HL-60 (cell line): ENCODE measurements around the gene ZG16B.

Experiments used
- DNase-seq, 2 experiments: peaks; one replicate each; pipeline ENCODE4 v3.0.0-alpha.2; 2010 to 2020; ENCODE audit warnings: low read depth in 1 of 2, low spot score in 1 of 2
- H3K27ac ChIP-seq: fragments of 250-450 bp; sonication (Bioruptor Pico); replicated peaks from 2 replicates; pipeline ENCODE4 v1.5.1; 2020; ENCODE audit warnings: mild to moderate bottlenecking, moderate library complexity
- H3K27me3 ChIP-seq: fragments of 250-450 bp; sonication (Bioruptor Pico); 2 replicates; pipeline ENCODE4 v1.5.1; 2021; ENCODE audit warnings: mild to moderate bottlenecking, moderate library complexity; ENCODE audit not compliant: insufficient read depth, poor library complexity, severe bottlenecking
- H3K4me3 ChIP-seq: replicated peaks from 2 replicates; pipeline ENCODE4 v1.5.1; 2011; ENCODE audit warnings: mild to moderate bottlenecking, control low read depth, low read length; ENCODE audit not compliant: insufficient read depth
- GABPA ChIP-seq: IDR thresholded peaks from 2 replicates; pipeline ENCODE4 v1.6.1; 2012; ENCODE audit warnings: low read depth
- POLR2AphosphoS5 ChIP-seq: IDR thresholded peaks from 2 replicates; pipeline ENCODE4 v1.6.1; 2012; ENCODE audit warnings: low read depth
- SPI1 ChIP-seq: IDR thresholded peaks from 2 replicates; pipeline ENCODE4 v1.6.1; 2012; ENCODE audit warnings: low read depth, mild to moderate bottlenecking, borderline replicate concordance
- TF ChIP-seq, protein P1 (sequence below): IDR thresholded peaks from 2 replicates; pipeline ENCODE4 v1.6.1; 2012; ENCODE audit warnings: low read depth; ENCODE audit not compliant: insufficient replicate concordance
- TF ChIP-seq, protein P2 (sequence below): IDR thresholded peaks from one replicate; pipeline ENCODE4 v1.5.1; 2011; ENCODE audit warnings: low read length, control low read depth, inconsistent platforms; ENCODE audit not compliant: insufficient read depth

ZG16B gene

DNA sequence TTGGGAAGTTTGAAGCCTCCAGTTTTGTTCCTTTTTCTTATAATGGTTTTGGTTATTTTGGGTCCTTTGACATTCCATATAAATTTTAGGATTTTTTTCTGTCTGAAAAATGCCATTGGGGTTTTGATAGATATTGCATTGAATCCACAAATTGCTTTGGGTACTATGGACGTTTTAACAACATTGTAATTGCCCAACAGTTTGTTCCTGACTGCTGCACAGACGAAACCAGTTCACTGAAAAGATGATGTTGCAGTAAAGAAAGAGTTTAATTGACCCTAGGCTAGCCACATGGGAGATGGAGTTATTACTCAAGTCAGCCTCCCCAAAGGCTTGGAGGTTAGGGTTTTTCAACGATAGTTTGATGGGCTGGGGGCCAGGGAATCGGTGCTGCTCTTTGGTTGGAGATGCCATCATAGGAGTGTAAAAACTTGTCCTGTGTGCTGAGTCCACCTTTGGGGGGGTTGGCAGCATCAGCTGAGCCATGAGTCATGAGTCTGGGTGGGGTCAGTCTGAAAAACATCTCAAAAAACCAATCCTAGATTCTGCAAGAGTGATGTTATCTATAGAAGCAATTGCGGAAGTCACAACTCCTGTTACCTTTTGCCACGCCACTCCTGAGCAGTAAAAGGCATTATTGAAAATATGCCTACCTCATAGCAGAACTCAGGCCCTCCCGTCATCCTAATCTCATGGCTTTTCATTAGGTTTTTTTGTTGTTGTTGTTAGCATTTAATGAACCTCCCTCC is 34.5 kb upstream of the ZG16B start:
- no peak overlapping the region for H3K4me3 ChIP-seq
- TF ChIP-seq, protein P1, sequence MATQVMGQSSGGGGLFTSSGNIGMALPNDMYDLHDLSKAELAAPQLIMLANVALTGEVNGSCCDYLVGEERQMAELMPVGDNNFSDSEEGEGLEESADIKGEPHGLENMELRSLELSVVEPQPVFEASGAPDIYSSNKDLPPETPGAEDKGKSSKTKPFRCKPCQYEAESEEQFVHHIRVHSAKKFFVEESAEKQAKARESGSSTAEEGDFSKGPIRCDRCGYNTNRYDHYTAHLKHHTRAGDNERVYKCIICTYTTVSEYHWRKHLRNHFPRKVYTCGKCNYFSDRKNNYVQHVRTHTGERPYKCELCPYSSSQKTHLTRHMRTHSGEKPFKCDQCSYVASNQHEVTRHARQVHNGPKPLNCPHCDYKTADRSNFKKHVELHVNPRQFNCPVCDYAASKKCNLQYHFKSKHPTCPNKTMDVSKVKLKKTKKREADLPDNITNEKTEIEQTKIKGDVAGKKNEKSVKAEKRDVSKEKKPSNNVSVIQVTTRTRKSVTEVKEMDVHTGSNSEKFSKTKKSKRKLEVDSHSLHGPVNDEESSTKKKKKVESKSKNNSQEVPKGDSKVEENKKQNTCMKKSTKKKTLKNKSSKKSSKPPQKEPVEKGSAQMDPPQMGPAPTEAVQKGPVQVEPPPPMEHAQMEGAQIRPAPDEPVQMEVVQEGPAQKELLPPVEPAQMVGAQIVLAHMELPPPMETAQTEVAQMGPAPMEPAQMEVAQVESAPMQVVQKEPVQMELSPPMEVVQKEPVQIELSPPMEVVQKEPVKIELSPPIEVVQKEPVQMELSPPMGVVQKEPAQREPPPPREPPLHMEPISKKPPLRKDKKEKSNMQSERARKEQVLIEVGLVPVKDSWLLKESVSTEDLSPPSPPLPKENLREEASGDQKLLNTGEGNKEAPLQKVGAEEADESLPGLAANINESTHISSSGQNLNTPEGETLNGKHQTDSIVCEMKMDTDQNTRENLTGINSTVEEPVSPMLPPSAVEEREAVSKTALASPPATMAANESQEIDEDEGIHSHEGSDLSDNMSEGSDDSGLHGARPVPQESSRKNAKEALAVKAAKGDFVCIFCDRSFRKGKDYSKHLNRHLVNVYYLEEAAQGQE = no peak
- TF ChIP-seq GABPA (no peak), POLR2AphosphoS5 (no peak), SPI1 (no peak; the same call in 1 of the 2 replicates)
- TF ChIP-seq, protein P2, sequence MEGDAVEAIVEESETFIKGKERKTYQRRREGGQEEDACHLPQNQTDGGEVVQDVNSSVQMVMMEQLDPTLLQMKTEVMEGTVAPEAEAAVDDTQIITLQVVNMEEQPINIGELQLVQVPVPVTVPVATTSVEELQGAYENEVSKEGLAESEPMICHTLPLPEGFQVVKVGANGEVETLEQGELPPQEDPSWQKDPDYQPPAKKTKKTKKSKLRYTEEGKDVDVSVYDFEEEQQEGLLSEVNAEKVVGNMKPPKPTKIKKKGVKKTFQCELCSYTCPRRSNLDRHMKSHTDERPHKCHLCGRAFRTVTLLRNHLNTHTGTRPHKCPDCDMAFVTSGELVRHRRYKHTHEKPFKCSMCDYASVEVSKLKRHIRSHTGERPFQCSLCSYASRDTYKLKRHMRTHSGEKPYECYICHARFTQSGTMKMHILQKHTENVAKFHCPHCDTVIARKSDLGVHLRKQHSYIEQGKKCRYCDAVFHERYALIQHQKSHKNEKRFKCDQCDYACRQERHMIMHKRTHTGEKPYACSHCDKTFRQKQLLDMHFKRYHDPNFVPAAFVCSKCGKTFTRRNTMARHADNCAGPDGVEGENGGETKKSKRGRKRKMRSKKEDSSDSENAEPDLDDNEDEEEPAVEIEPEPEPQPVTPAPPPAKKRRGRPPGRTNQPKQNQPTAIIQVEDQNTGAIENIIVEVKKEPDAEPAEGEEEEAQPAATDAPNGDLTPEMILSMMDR = no peak
- DNase-seq = no peak
- H3K27ac ChIP-seq = peak overlapping the region; percentile 19
- peaks cover 1% of the 10 kb centered on the region for H3K27me3 ChIP-seq

DNA sequence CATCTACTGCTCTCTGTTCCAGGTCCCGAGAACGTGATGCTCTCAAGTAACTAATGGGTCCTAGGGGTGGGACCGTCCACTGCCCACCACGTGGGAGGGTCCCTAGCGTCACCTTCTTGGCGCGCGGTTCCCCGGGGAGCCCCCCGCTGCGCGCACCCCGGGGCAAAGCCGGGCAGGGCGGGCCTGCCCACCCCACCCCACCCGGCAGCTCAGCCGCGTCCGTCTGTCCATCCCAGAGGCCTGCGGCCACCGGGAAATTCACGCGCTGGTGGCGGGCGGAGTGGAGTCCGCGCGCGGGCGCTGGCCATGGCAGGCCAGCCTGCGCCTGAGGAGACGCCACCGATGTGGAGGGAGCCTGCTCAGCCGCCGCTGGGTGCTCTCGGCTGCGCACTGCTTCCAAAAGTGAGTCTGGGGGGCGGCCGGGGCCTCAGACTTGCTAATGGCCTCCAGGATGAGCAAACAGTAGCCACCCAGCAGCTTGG is 31.3 kb upstream of the ZG16B start:
- TF ChIP-seq POLR2AphosphoS5 (no peak), GABPA (no peak), SPI1 (no peak)
- TF ChIP-seq, protein P2 = no peak
- TF ChIP-seq, protein P1 = no peak
- no peak overlapping the region for H3K27ac ChIP-seq
- no peak for DNase-seq
- H3K27me3 ChIP-seq = no peaks in the 10 kb centered on the region
- H3K4me3 ChIP-seq = no peak overlapping the region

DNA sequence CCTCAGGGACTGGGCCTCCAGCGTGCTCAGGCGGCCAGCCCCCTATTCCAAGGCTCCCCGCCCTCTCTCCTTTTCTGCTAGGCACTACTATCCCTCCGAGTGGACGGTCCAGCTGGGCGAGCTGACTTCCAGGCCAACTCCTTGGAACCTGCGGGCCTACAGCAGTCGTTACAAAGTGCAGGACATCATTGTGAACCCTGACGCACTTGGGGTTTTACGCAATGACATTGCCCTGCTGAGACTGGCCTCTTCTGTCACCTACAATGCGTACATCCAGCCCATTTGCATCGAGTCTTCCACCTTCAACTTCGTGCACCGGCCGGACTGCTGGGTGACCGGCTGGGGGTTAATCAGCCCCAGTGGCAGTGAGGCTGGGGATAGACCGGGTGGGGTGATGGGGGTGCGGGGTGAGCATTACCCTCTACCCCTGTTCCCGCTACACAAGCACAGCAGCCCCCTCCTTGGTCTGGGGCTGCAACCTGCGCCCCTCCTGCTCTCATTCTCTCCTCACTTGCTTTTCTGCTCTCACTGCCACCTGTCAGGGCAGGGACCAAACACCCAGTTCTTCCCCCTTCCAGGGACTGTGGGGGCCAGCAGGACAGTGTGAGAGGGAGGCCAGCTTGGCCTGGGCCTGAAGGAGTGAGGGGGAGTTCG is 30.8 kb upstream of the ZG16B start:
- TF ChIP-seq SPI1 = no peak
- H3K27ac ChIP-seq = no peak overlapping the region
- H3K4me3 ChIP-seq = no peak overlapping the region
- no peak for DNase-seq
- no peaks in the 10 kb centered on the region for H3K27me3 ChIP-seq

DNA sequence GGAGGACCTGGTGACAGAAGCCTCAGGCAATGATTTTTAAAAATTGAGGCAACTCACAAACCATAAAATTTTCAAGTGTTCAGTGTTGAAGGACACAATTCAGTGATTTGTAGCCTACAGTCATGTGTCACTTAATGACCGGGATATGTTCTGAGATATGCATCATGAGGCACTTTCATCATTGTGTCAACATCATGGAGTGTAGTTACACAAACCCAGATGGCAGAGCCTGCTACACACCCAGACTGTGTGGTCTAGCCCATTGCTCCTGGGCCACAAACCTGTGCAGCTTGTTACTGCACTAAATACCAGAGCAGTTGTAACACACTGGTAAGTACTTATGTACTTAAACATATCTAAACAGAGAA is 30.3 kb upstream of the ZG16B start:
- H3K27ac ChIP-seq = no peak overlapping the region
- peak in 1 of 2 experiments; percentile 34 for DNase-seq
- no peak overlapping the region for H3K4me3 ChIP-seq
- TF ChIP-seq SPI1 = no peak
- no peak for TF ChIP-seq POLR2AphosphoS5
- TF ChIP-seq, protein P1 = no peak
- TF ChIP-seq, protein P2 = no peak
- TF ChIP-seq GABPA = no peak
- no peaks in the 10 kb centered on the region for H3K27me3 ChIP-seq
